Activated CD4-positive, alpha-beta T cell treated with anti-CD3 and anti-CD28 coated beads for 48 hours (primary cell): ENCODE measurements around the gene PLEKHN1.

ENCODE experiments used
- DNase-seq: peaks from one replicate; pipeline ENCODE4 v3.0.0-alpha.2; 2020

Gene PLEKHN1

GRCh38 chr1:961132-961669 lies 5.1 kb upstream of the PLEKHN1 start:
- DNase-seq = no peak

GRCh38 chr1:962381-963300 lies 3.6 kb upstream of the PLEKHN1 start:
- no peak for DNase-seq

GRCh38 chr1:963301-963651 lies 3.0 kb upstream of the PLEKHN1 start:
- DNase-seq = no peak

- no peak for DNase-seq
These were observed 2.3 kb upstream of the PLEKHN1 start for GRCh38 chr1:963746-964525.

- no peak for DNase-seq
These were observed 1.4 kb upstream of the PLEKHN1 start for GRCh38 chr1:964691-965525.

- no peak for DNase-seq
These were observed 652 bp upstream of the PLEKHN1 start for GRCh38 chr1:965526-966134.

GRCh38 chr1:966704-967300 lies 520 bp downstream of the PLEKHN1 start:
- peak; percentile 89 for DNase-seq

- no peak for DNase-seq
These were observed 1.4 kb downstream of the PLEKHN1 start for GRCh38 chr1:967466-968343.

- DNase-seq = no peak
These were observed 3.1 kb downstream of the PLEKHN1 start for GRCh38 chr1:969260-969855.

GRCh38 chr1:970242-970972 lies 4.1 kb downstream of the PLEKHN1 start:
- DNase-seq = no peak

GRCh38 chr1:970973-971730 lies 4.9 kb downstream of the PLEKHN1 start:
- no peak for DNase-seq

GRCh38 chr1:971751-972506 lies 5.6 kb downstream of the PLEKHN1 start:
- DNase-seq = no peak

- no peak for DNase-seq
These were observed 6.6 kb downstream of the PLEKHN1 start for GRCh38 chr1:972726-973458.

- no peak for DNase-seq
These were observed 7.4 kb downstream of the PLEKHN1 start for GRCh38 chr1:973459-974292.

- no peak for DNase-seq
These were observed 8.0 kb downstream of the PLEKHN1 start for GRCh38 chr1:974293-974640.

- DNase-seq = no peak
These were observed 8.5 kb downstream of the PLEKHN1 start for GRCh38 chr1:974687-975328.
